DMS 273 (cell line): Measurements from ENCODE around the gene GULP1.

Experiments
- DNase-seq: peaks from one replicate; lab custom pipeline; 2025; ENCODE audit not compliant: unreplicated experiment; lab: John Stamatoyannopoulos, UW

The GULP1 gene

DNA sequence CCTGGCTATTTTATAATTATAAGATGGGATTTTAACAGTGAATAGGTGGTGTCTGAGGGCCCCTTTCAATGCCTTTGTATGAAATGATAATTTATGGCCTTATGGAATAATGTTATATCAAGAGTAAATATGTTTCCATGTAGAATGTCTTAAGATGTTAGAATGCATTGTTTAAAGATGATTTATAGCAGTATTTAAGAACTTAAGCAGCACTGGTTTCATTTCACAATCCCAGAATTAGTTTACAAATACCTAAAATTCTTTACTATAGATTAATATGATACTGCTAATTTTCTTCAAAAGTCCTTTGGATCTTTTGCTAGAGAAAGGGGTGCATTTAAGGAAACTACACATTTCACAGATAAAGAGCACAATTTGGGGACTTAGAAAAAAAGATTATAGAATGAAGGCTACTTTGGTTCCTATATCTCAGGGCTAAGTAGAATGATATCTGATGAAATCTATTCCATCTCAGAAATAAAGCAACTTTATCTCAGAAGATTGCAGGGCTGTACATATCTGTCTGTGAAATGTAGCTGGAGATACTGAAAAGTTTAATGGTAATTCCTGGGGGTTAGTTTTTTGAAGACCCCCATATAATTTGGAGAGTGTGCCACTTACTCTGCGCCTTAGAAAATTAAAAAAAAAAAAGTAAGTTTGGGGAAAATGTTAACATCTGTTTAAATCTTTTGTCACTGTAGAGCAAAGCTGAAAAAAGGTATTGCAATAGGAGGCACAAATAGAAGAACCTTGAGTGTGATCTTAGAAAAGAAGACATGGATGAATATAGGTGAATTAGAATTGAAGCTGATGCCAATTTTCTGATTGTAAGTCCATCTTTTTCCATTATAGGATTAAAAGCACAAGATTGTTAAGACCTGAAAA lies 123.4 kb downstream of the GULP1 start:
- no peak for DNase-seq

DNA sequence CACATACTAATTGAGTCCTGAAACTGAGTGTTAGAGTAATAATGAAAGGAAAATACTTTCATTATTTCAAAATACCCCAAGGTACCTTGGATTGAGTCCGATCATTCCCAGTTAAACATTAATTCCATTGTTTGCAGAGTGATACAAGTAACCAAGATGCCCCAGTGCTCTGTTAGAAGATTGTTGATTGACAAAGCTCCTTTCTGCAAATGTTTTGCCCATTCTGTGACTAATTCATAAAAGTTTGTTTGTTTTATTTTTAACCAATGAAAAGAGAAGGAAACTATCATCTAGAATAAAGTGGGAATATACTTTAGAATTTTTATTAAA lies 124.0 kb downstream of the GULP1 start:
- DNase-seq: no peak

DNA sequence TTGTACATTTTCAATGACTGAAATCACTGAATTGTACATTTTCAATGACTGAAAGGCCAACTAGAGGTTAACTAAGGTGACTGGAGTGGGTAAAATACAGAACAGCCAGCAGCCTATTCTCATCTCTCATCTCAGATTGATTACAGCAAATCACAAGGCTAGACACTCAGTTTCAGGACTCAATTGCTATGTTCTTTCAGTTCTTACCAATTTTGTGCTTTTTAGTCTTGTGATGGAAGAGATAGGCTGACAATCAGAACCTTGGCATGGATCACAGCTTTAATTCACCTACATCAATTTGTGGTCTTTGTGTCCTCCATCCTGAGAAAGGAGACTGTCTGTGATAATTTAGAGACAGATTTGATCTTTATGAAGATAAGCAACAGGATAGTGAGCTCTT lies 124.7 kb downstream of the GULP1 start:
- DNase-seq: no peak

DNA sequence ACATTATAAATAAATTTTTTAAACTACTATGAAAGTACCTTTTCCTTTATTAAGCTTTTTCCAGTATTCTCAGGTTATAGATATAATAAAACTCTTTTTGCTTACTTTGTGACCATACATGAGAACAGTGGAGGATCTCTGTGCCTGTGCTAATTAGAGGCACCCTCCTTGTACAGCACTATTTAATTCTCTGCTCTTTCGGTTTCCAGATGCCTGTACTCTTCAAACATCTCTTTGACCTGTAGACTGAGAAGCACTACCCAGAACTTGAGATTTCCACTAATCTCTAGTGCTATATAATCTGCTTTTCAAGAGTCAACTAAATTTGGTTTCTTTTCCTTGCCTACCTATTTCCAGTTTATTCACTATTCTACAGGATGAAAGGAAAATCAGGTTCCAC lies 131.1 kb downstream of the GULP1 start:
- no peak for DNase-seq

DNA sequence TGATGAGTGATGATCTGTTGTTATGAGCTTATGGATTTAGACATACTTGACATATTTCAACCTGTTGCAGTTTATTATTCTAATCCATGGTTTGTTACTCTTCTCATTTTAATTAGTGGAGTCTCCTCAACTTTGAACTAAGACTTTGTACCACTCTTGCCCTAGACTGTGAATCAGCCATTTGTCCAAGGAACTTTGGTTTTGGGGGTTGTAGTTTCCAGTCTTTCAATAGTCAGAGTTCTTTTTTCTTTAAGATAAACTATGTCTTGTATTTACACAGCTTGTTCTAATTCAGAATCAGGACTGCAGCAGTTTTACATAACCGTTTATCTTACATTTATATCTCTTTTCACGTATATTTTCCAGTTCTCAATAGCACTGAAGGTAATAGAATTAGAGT lies 133.6 kb downstream of the GULP1 start:
- no peak for DNase-seq

DNA sequence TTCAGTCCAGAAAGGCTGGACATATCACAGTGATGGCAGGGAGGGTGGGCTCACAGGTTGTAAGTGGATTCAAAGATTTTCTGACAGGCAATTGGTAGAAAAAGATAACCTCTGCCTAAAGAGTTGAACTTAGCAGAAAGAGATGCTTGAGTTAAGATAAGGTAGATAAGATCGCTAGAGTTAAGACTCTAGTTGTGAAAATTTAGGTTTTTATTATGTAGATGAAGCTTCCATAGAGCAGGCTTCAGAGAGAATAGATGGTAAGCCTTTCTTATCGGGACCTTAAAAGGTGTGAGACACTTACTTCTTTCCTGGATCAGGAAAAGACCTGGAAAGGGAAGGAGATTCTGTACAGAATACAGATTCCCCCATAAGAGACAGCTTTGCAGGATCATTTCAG lies 134.4 kb downstream of the GULP1 start:
- no peak for DNase-seq

DNA sequence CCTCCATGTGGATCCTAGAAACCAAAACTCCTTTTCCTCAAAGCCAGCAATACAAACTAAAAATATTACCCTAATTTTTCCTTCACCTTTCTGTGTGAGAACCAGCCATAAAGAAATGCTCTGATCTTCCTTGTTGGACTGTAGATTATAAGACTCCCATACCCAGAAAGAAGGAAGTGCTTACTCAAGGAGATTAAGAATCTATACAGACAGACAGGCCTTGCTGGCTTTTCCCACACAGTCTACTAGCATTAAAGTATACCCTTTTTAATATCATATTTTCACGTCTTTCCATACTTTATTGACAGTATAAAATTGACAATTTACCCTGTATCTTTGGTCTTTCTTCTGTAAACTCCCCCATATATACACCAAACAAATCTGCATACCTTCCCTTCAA lies 139.0 kb downstream of the GULP1 start:
- DNase-seq: no peak

DNA sequence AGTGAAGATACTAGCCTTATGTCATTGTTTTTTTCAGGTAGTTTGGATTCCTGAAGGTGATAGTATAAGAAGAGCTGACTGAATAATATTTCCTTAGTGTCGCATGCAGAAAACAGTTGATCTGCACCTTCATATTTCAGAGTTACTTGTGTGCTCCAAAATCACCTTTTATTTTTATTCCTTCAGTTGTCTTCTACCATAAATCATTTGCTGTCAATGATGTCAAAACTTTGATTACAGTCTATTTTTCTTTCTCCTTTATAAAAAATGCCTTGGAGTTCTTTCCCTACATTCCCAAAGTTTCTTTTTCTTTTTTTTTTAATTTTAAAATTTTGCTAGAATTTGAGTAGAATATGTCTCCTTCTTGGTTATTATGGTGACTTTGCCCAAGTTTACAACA lies 142.3 kb downstream of the GULP1 start:
- no peak for DNase-seq

DNA sequence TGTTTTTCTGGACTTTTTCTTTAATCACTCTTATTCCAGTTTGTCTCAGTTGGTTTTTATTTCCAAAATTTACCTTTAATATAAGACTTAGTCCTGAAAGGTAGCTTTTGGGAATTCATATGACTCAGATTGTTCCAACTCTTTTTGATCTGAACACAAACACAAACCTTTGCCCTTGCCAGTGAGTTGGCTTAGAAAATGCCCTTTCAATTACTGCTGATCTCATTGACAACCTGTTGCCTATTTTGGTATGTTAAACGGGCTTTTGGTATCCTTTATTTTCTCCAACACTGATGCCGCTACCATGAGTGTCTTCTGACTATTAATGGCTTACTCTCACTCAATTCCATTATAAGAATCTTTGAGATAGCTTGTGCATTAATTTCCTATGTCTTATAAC lies 143.4 kb downstream of the GULP1 start:
- no peak for DNase-seq

DNA sequence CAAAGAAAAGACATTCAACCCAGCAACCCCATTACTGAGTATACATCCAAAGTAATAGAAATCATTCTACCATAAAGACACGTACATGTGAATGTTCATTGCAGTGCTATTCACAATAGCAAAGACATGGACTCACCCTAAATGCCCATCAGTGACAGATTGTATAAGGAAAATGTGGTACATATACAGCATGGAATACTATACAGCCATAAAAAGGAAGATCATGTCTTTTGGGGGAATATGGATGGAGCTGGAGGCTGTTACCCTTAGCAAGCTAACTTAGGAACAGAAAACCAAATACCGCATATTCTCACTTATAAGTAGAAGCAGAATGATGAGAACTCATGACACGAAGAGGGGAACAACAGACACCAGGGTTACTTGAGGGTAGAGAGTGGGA lies 145.9 kb downstream of the GULP1 start:
- no peak for DNase-seq

DNA sequence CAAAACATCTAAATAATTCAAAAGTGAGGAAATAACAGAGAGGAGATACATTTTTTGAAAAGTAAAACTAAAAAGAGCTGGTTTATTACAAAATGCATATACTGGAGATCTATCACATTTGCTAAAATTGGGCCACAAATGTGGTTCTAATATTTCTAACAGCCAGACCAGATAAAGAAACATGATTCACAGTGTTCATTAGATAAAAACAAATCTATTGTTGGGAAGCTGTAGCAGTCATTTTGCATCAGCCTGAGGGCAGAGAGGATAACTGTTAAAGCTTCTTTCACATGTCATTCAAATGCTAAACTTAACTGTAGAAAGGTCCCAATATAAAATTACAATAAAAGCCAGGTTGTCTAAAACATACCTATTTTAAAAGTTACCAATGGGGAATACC lies 148.3 kb downstream of the GULP1 start:
- DNase-seq: no peak

DNA sequence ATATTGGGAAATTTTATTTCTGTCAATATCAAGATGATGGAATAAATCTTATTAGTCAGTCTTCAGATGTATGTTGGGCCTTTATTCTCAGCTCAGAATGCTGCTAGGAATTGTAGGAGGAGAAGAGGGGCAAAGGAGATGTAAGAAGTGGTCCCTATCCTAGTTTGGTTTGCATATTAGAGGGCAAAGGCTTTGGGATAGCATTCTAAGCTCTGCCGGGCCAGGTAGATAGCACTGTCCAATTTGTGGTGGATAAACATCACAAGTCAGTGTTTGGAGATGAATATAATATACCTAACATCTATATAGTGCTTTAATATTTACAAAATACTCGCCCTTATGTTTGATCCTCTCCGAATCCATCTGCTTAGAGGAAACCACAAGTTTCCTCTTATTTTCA lies 149.2 kb downstream of the GULP1 start:
- DNase-seq: no peak

DNA sequence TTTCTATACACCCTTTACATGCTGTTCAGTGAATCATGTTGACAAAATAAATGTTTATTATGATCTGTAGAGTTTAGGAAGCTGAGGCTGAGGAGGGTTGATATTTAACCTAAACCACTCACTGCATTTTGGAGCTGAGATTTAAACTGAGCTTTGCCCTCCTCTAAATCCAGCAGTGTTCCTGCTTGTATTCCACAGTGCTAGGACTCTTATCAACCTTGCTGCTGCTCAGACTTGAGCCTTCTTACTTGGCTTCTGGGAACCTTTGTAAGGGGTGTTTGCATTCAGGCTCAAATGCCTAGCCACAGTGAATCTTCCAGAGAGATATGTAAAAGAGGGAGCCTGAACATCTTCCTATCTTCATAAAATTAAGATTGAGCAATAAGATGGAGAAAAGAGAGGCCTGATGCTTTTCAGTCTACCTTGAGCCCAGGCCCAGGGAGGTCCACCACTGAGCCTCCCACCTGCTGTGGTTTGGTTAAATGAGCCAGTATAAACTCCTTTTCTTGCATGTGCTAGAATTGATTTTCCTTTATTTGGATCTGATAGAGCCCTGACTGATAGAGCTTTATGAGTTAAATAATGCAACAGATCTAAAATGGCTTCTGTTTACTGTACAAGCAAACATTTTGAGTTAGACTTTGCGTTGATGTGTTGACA lies 149.7 kb downstream of the GULP1 start:
- no peak for DNase-seq

DNA sequence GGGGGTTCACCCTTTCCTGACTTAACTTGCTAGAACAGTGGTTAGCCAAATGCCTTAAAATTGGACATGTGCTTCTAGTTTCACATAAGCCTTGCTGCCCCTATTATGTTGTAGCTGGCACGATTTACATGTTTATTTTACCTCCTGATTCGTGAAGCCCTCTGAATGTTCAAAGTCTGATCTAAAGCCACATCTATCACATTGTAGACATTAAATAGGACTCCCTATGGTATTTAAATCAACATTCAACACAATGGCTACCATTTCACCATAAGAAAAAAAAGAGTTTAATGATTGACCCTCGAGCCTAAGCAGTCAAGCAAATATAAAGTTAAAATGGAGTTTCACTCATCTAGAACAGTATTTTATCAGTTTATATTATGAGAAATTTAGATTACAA lies 151.5 kb downstream of the GULP1 start:
- no peak for DNase-seq

DNA sequence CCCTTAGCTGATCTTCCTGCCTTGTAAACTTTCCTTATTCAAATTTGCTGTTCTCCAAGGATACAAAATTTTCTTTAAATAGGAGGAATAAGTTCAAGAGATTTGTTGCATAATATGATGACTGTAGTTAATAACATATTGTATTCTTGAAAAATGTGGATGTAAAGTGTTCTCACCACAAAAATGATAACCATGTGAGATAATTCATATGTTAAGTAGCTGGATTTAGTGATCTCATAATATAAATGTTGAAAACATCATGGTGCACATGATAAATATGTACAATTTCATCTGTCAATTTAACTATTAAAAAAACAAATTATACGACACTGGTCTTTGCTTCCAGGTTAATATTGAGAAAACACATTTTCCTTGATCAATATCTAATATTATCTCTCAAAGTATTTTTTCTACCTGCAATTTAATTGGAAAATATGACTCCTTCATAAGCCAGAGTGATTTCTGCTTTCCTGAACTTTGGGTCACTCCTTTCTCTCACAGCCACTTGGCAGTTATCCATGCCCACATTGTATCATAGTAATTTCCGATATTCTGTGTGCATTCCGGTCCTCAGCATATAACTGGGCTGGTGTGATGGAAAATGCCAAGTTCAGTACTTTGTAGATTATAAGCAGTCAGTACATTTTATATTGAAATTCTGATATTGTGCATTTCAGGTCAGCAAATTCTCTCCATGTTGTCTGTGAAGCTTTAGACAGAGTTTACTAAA lies 152.6 kb downstream of the GULP1 start:
- no peak for DNase-seq

DNA sequence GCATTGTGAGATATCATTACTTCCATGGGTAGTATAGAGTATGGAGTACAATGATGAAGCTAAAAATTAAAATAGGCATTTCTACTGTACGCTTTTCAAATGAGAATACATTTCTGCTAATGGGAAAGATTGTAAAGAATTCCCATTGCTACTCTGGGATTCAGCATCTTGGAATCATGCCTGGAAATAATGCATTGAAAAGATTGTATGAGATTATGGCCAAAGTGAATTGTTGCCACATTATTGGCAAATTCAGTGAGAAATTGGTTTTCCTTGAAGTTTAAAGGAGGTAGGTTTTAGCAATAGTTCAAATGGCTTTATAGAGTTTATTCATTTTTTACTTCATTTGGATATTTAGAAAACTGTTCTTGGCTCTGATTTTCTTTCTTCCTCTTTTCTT lies 157.9 kb downstream of the GULP1 start:
- DNase-seq: no peak

DNA sequence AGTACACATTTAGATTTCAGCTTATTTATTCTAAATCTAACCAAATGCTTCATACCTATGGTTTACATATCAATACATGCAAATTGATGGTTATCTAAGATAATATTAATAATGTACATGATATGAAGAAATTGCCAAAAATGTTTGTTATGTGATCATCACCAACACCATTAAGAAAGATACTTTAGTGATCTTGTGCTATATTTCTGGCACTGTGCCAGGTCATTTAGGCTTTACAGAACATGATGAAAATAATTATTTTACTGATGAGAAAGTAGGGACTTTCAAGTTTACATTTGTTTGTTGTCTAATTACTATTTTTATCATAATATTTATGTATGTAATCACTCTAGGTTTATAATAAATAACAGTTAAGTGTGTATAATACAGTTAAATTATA lies 158.3 kb downstream of the GULP1 start:
- DNase-seq: peak; percentile 19

DNA sequence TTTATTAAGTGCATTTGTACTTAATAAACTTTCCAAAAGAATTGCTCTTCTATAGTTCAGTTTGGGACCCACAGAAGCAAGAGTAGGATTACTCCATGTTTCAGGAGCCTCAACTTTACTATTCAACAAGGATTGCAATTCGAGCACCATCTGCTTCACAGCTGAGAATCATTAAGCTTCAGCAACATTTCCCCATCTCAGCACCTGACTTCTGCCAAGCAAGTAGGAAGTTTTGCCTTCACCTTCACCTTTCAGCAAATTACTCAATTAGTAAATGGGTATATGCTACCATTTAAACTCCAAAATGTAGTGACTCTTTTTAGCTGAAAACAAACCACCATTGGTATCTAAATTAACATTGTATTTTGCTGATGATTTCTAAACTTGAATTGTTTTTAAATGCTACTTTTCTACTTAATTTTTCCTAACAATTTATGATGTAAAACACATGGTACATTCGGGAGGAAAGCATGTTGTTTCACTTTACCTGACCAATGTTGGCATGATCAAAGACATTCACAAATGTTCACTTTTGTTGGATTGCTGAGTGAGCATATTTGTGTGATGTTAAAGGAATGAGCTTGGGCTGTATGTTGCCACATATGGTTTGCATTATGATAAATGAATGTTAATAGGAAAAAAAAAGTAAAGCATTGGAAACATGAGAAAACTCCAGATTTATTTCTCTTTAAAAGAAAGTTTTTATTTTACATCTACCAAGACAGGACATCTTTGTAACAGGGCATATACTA lies 159.2 kb downstream of the GULP1 start:
- DNase-seq: peak; percentile 44

DNA sequence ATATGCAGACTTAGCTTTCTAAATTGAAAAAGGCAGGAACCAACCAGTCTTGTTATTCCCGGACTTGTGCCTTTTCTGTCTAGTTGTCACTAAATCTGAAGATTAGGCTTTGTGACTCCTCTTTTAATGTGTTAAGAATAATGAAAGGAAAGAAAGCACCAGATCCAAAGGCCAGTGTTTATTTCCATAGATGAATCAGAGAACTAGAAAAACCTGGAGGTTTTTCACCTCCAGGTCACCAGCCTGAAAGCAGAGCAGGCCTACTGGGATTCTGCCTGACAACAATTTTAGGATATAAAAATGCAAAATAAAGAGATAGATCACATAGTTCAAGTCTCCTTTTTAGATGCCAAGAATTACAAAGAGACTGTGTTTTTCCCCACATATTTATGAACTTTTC lies 160.4 kb downstream of the GULP1 start:
- no peak for DNase-seq

DNA sequence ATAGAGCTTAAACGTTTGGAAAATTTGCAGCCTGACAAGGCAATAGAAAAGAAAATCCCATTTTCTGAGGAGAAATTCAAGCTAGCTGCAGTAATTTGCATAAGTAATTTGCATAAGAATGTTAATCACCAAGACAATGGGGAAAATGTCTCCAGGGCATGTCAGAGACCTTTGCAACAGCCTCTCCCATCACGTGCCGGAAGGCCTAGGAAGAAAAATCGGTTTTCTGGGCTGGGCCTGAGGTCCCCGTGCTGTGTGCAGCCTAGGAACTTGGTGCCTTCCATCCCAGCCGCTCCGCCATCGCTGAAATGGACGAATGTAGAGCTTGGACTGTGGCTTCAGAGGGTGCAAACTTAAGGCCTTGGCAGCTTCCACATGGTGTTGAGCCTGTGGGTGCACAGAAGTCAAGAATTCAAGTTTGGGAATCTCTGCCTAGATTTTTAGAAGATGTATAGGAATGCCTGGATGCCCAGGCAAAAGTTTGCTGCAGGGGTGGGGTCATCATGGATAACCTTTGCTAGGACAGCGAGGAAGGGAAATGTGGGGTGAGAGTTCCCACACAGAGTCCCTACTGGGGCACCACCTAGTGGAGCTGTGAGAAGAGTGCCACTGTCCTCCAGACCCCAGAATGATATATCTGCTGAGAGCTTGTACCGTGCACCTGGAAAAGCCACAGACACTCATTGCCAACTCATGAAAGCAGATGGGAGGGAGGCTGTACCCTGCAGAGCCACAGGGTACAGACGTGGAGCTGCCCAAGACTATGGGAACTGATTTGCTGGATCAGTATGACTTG lies 164.6 kb downstream of the GULP1 start:
- peak; percentile 8 for DNase-seq

DNA sequence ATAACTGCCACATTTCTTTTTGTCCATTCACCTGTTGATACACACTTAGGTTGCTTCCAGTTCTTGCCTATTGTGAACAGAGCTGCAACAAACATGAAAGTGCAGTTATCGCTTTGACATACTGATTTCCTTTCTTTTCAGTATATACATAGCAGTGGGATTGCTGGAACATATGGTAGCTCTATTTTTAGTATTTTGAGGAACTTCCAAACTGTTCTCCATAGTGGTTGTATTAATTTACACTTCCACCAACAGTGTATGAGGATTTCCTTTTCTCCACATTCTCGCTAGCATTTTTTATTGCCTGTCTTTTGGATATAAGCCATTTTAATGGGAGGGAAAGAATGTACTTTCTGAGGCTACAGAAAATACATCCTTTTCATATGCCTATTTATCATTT lies 167.4 kb downstream of the GULP1 start:
- DNase-seq: no peak
